Fibroblast of the aortic adventitia (primary cell): ENCODE data around the gene MYO3A. TPM values are rescaled to one million over a fixed set of nuclear protein-coding genes. Genes with fewer than 3 reads are reported as not detected.
"Not testable (repeated sequence)": the region's sequence is repeated elsewhere in the genome, so short reads cannot be mapped to it uniquely, and the experiment has no call there.

Experiments used
- DNase-seq: peaks from one replicate; pipeline ENCODE4 v3.0.0-alpha.2; 2010; ENCODE audit warnings: low read depth
- H3K4me3 ChIP-seq: 2 replicates; pipeline ENCODE4 v1.5.1; 2011; ENCODE audit warnings: low read depth, mild to moderate bottlenecking, control low read depth, low read length, moderate library complexity
- total RNA-seq: library from RNA; depleted of rRNA; stranded (reverse); fragments of >200 nt; gene quantifications from 2 replicates; pipeline ENCODE4 v1.2.3, GENCODE V29; 2012; ENCODE audit warnings: low replicate concordance
- TF ChIP-seq, protein P1 (sequence below): IDR thresholded peaks from 2 replicates; pipeline ENCODE4 v1.5.1; 2011; ENCODE audit warnings: mild to moderate bottlenecking, low read length, control low read depth, inconsistent platforms; ENCODE audit not compliant: insufficient read depth

MYO3A gene
- total RNA-seq, 1 donor = not detected

DNA sequence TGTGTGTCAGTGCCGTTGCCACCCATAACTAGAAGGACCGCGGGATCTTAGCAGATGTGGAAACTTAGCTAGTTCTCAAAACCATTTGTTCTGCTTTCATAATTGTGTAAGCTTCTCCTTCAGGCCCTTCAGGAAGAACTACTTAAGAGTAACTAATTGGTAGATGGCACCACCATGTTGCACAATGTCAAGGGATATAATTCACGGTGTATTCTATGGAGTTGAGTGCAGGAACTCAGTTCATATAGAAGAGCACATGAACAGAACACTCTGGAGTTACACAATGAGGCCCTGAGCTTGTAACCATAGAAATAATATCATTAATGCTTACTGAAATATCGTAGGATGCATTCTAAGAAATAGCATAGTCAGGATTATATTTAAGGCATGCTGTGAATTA is 156.0 kb downstream of the MYO3A start:
- TF ChIP-seq, protein P1, sequence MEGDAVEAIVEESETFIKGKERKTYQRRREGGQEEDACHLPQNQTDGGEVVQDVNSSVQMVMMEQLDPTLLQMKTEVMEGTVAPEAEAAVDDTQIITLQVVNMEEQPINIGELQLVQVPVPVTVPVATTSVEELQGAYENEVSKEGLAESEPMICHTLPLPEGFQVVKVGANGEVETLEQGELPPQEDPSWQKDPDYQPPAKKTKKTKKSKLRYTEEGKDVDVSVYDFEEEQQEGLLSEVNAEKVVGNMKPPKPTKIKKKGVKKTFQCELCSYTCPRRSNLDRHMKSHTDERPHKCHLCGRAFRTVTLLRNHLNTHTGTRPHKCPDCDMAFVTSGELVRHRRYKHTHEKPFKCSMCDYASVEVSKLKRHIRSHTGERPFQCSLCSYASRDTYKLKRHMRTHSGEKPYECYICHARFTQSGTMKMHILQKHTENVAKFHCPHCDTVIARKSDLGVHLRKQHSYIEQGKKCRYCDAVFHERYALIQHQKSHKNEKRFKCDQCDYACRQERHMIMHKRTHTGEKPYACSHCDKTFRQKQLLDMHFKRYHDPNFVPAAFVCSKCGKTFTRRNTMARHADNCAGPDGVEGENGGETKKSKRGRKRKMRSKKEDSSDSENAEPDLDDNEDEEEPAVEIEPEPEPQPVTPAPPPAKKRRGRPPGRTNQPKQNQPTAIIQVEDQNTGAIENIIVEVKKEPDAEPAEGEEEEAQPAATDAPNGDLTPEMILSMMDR = no peak
- DNase-seq = no peak
- no peak overlapping the region for H3K4me3 ChIP-seq

DNA sequence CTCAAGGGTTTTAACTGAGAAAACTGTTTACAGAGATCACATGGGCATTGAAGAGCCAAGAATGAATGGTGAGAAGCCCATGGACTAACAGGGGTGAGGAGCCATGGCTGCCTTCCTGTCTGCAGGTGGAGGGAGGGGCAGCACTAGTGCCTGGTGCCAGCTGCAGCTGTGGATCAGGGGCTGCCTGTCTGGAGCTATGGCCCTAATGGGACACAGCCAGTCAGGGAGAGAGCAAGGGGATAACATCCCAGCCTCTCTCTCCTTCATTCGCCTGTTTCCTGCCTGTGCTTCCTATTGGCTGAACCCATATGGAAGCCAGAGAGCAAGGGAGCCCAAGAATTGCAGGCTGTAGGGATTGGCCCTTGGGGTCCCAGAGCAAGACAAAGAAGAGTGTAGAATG is 156.7 kb downstream of the MYO3A start:
- TF ChIP-seq, protein P1 = no peak

DNA sequence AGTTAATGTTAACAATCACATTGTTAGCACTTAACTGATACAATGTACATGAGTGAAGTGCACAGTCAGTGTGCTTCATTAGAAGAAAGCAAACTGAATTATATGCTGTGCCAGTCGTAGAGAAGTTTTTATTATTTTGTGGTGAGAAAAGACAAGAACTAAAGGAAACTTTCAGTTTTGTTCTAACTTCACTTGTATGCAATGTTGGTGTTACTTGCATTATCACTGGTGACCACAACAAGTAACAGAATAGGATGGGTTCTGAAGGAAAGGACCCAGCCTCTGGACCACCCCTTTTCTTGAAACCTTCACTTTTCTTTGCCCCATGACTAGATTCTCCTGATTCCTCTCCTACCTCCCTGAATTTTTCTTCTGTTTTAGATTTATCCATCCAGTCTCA is 159.2 kb downstream of the MYO3A start:
- TF ChIP-seq, protein P1 = no peak
- no peak overlapping the region for H3K4me3 ChIP-seq

More for the DNA sequence above, 156.7 kb downstream of the MYO3A start:
- no peak overlapping the region for H3K4me3 ChIP-seq
- DNase-seq = no peak

DNA sequence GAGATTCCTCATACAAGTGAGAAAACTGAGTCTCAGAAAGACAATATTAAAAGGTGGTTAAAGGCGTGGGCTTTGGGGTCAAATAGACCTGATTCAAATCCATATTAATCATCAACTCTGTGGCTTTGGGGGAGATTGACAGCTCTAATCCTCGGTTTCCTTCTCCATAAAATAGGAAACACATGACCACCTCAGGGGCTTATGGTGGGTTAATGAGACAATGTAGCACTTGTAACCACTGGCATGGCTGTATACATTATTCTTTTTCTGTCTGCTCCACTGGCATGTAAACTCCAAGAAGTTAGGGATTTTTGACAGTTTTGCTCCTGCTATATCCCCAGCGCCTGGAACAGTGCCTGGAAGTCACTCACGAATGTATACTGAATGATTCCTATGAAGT is 161.8 kb downstream of the MYO3A start:
- TF ChIP-seq, protein P1 = no peak
- no peak overlapping the region for H3K4me3 ChIP-seq
- no peak for DNase-seq

More for the DNA sequence above, 159.2 kb downstream of the MYO3A start:
- no peak for DNase-seq

DNA sequence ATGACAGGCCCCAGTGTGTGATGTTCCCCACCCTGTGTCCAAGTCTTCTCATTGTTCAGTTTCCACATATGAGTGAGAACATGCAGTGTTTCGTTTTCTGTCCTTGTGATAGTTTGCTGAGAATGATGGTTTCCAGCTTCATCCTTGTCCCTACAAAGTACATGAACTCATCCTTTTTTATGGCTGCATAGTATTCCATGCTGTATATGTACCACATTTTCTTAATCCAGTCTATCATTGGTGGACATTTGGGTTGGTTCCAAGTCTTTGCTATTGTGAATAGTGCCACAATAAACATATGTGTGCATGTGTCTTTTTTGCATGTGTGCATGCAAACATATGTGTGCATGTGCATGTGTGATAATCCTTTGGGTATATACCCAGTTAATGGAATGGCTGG is 163.5 kb downstream of the MYO3A start:
- DNase-seq, H3K4me3 ChIP-seq: not testable (repeated sequence)

DNA sequence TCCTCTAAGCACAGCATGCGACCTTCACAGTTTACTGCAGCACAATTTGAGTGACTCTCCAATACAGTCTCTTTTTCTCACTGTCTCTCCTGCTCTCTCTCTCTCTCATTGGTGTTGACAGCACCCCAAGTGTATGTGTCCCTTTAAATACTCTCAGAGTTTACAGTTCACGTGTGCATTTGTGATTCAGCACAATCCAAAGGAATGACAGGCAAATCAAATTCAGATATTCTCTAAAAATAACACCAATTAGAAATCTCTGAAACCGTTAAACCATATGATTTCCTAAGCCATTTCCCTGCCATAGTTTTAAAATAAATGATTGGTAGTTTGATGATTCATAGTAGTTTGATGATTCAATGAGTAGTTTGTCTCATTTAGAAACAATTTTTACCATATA is 178.5 kb downstream of the MYO3A start:
- TF ChIP-seq, protein P1 = no peak
- no peak for DNase-seq
- no peak overlapping the region for H3K4me3 ChIP-seq

DNA sequence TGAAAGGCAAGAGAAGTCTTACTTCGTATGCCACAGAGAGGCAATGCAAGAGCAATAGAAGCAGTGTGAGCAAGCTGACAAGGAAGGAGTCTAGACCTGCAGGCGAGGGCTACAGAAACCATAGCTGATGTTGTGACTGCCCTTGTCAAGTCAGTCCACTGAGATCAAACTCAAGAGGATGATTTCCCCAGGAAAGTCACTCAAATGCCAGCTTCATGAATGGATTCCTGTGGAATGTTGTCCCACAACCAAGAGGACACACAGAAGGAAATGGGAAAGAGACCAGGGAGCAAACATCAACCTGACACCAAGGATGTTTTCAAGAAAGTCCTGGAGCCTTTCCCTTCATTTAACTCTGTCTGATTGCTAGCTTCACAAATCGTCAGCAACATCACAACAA is 204.6 kb downstream of the MYO3A start:
- no peak overlapping the region for H3K4me3 ChIP-seq
- TF ChIP-seq, protein P1 = no peak
- DNase-seq = no peak

DNA sequence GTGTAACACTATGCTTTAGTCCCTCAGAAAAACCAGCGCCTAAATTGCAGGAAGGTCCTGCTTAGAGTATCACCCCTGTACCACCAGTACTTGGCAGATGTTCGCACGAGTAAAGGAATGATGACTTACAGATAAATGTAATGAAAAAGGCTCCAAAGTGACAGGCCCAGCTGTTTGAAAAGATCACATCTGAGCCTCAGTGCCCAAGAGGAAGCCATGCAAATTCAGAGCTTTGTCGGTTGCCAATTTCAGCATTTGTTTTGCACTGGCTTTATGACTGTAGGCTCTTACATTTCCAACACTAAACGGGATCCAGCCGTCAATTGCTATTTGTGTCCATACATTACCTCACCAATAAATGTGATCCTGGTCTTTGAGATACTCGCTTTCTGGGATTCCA is 222.0 kb downstream of the MYO3A start:
- no peak for DNase-seq
- no peak overlapping the region for H3K4me3 ChIP-seq
- TF ChIP-seq, protein P1 = no peak
